Large intestine (tissue), 3 donors: Measurements from ENCODE around the gene NKX1-1. TPM values are rescaled to one million over a fixed set of nuclear protein-coding genes. Genes with fewer than 3 reads are reported as not detected.

Experiments
- DNase-seq, 2 donors: peaks; one replicate each; pipeline versions ENCODE4 v3.0.0 to v3.0.0-alpha.2; 2013
- H3K27ac ChIP-seq: one replicate; pipeline ENCODE4 v1.5.1; 2013; ENCODE audit warnings: low read length
- H3K27me3 ChIP-seq: 2 replicates; pipeline ENCODE4 v1.6.1; 2013; ENCODE audit warnings: low read length; ENCODE audit not compliant: control insufficient read depth, insufficient read depth
- H3K36me3 ChIP-seq: 2 replicates; pipeline ENCODE4 v1.6.1; 2013; ENCODE audit warnings: low read length; ENCODE audit not compliant: control insufficient read depth, insufficient read depth
- H3K4me1 ChIP-seq: one replicate; pipeline ENCODE4 v1.6.1; 2013; ENCODE audit warnings: low read length; ENCODE audit not compliant: control insufficient read depth, insufficient read depth
- H3K4me3 ChIP-seq: one replicate; pipeline ENCODE4 v1.5.1; 2013; ENCODE audit warnings: low read length
- H3K9me3 ChIP-seq: one replicate; pipeline ENCODE4 v1.6.1; 2013; ENCODE audit warnings: mild to moderate bottlenecking, low read depth, low read length, moderate library complexity; ENCODE audit not compliant: control insufficient read depth
- WGBS: methylation state at CpG from one replicate; pipeline ENCODE4 v1.1.5; 2013; ENCODE audit warnings: low lambda C conversion rate; ENCODE audit not compliant: insufficient coverage; 5-methylcytosine and 5-hydroxymethylcytosine counted together
- polyA plus RNA-seq: library from polyadenylated mRNA; unstranded; fragments of 120-200 nt; gene quantifications from one replicate; pipeline ENCODE4 v1.2.1, GENCODE V29; 2013

NKX1-1 gene
- polyA plus RNA-seq, 1 donor: not detected

- Histone ChIP-seq H3K27me3 (no peaks in the 10 kb centered on the region), H3K9me3 (peaks cover 6% of the 10 kb centered on the region), H3K27ac (no peak overlapping the region), H3K4me1 (no peaks in the 10 kb centered on the region), H3K36me3 (peaks cover 18% of the 10 kb centered on the region), H3K4me3 (no peak overlapping the region)
- no CpG with 5 or more reads among the region's 27 CpGs for WGBS
- DNase-seq: no peak
Measured at GRCh38 chr4:1382776-1383727, 23.2 kb downstream of the NKX1-1 start.

GRCh38 chr4:1381944-1382541 is 24.2 kb downstream of the NKX1-1 start:
- no peak for DNase-seq
- no CpG with 5 or more reads among the region's 24 CpGs for WGBS
- H3K36me3 ChIP-seq: peaks cover 18% of the 10 kb centered on the region

GRCh38 chr4:1381181-1381621 is 25.0 kb downstream of the NKX1-1 start:
- no CpG with 5 or more reads among the region's 12 CpGs for WGBS
- no peaks in the 10 kb centered on the region for H3K27me3 ChIP-seq
- no peak for DNase-seq
- no peak overlapping the region for H3K27ac ChIP-seq
- no peaks in the 10 kb centered on the region for H3K4me1 ChIP-seq
- H3K4me3 ChIP-seq: no peak overlapping the region
- peaks cover 6% of the 10 kb centered on the region for H3K9me3 ChIP-seq
- peaks cover 21% of the 10 kb centered on the region for H3K36me3 ChIP-seq

More at GRCh38 chr4:1381944-1382541, 24.2 kb downstream of the NKX1-1 start:
- H3K4me3 ChIP-seq: no peak overlapping the region
- H3K9me3 ChIP-seq: peaks cover 6% of the 10 kb centered on the region
- H3K27me3 ChIP-seq: no peaks in the 10 kb centered on the region
- no peaks in the 10 kb centered on the region for H3K4me1 ChIP-seq
- no peak overlapping the region for H3K27ac ChIP-seq

GRCh38 chr4:1380368-1381151 is 25.7 kb downstream of the NKX1-1 start:
- Histone ChIP-seq H3K27me3 (no peaks in the 10 kb centered on the region), H3K4me1 (no peaks in the 10 kb centered on the region), H3K27ac (no peak overlapping the region), H3K4me3 (no peak overlapping the region), H3K9me3 (peaks cover 6% of the 10 kb centered on the region), H3K36me3 (peaks cover 23% of the 10 kb centered on the region)
- no CpG with 5 or more reads among the region's 36 CpGs for WGBS
- DNase-seq: no peak

GRCh38 chr4:1379801-1380331 is 26.4 kb downstream of the NKX1-1 start:
- WGBS: no CpG with 5 or more reads among the region's 31 CpGs

GRCh38 chr4:1379351-1379781 is 26.9 kb downstream of the NKX1-1 start:
- Histone ChIP-seq H3K27me3 (no peaks in the 10 kb centered on the region), H3K27ac (no peak overlapping the region), H3K36me3 (peaks cover 31% of the 10 kb centered on the region), H3K9me3 (no peaks in the 10 kb centered on the region), H3K4me1 (no peaks in the 10 kb centered on the region), H3K4me3 (no peak overlapping the region)
- DNase-seq: no peak
- no CpG with 5 or more reads among the region's 27 CpGs for WGBS

More at GRCh38 chr4:1379801-1380331, 26.4 kb downstream of the NKX1-1 start:
- Histone ChIP-seq H3K9me3 (no peaks in the 10 kb centered on the region), H3K36me3 (peaks cover 29% of the 10 kb centered on the region), H3K27me3 (no peaks in the 10 kb centered on the region), H3K27ac (no peak overlapping the region), H3K4me3 (no peak overlapping the region), H3K4me1 (no peaks in the 10 kb centered on the region)
- DNase-seq: no peak

DNA sequence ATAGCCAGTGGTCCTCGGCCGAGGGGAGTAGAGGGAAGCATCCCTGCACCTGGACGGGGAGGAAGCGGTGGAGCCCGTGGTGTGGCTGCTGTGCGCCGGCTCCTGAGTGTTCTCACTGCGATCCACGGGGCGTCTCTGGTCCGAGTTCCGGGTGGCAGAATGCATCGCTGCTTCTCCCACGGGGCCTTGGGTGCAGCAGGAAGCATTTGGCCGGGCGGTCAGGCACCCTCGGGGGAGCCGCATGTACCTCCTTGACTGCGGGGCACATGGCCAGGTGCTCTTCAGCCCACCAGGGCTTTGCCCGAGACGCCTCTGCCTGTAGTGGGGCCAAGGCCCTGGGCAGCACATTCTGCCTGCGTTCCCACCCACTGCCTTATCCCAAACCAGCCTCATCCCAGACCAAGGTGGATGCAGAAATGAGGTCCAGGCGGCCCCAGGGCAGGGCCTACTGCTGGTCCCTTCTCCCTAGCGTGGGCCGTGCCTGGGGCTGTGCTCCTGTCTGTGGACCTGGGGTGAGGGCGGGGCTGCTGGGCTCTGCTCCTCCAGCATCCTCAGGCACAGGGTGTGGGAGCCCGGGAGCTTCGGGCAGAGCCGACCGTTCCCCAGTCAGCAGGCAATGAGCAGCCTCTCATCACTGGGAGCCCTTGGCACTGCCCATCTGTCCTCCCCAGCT is 27.5 kb downstream of the NKX1-1 start:
- Histone ChIP-seq H3K4me3 (no peak overlapping the region), H3K27ac (no peak overlapping the region), H3K36me3 (peaks cover 31% of the 10 kb centered on the region), H3K4me1 (no peaks in the 10 kb centered on the region), H3K27me3 (no peaks in the 10 kb centered on the region), H3K9me3 (no peaks in the 10 kb centered on the region)
- no peak for DNase-seq
- no CpG with 5 or more reads among the region's 30 CpGs for WGBS

DNA sequence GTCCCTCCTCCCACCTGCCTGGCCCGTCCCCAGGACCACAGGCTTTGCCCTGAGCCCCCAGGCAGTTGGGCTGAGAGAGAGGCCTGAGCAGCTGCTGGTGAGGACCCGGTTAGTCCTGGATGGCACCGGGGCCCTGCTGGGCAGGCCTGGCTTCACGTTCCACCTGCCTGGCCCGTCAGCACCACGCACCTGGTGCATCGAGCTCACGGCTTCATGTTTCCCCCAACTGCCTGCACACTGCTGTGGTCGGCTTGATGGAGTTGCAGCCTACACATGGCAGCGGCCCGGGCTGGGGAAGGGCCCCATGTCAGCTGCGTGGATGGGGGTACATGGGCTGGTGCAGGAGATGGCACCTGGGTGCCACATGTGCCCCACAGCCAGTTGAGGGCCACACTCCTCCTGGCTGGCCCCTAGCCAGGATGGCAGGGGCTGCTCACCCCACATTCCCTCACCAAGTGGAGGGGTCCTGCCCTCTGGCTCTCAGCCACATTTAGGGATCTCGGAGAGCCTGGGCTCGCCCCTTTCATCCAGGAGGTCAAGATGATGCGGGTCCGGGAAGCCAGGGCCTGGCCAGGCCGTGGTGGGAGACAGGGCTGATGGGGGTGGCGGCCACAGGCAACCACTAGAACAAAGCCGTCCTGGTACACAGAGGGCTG is 28.5 kb downstream of the NKX1-1 start:
- Histone ChIP-seq H3K4me3 (no peak overlapping the region), H3K9me3 (no peaks in the 10 kb centered on the region), H3K27me3 (no peaks in the 10 kb centered on the region), H3K27ac (no peak overlapping the region), H3K36me3 (peaks cover 34% of the 10 kb centered on the region), H3K4me1 (no peaks in the 10 kb centered on the region)
- WGBS: no CpG with 5 or more reads among the region's 19 CpGs
- no peak for DNase-seq

DNA sequence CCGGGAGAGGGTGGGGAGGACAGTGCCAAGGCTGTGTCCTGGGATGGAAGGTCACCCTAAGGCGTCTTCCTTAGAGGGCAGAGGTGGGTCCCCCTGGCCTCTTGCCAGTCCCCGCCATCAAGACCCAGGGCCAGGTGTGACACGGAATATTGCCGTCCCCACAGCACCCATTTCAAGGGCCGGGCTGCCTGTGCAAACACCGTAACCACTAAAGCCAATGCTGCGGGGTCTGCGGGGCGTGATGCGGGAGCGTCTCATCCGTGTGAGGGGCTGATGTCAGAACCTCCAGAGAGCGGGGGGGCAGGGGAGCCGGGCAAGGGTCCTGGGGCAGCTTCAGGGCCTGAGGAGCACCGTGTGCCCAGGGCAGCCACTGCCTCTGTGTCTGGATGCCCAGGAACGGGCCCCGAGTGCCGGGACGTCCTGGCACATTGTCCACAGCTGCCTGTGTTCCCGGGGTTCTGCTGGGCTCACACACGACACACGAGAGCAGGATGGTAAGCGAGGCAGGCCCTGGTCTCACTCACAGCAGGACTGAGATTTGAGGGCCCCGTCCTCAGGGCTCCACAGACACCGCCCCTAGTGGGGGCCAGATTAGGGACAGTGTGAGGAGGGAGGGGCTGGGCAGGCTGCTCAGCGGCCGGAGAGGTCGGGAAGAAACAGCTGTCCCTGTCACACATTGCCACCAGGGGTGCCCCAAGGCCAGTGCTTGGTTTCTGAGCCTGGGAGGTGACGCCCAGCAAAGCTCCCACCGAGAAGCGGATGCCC is 29.2 kb downstream of the NKX1-1 start:
- H3K36me3 ChIP-seq: peaks cover 34% of the 10 kb centered on the region
- no CpG with 5 or more reads among the region's 32 CpGs for WGBS
- DNase-seq: no peak

More for the DNA sequence above, 29.2 kb downstream of the NKX1-1 start:
- no peak overlapping the region for H3K27ac ChIP-seq
- H3K4me1 ChIP-seq: no peaks in the 10 kb centered on the region
- H3K27me3 ChIP-seq: no peaks in the 10 kb centered on the region
- no peaks in the 10 kb centered on the region for H3K9me3 ChIP-seq
- no peak overlapping the region for H3K4me3 ChIP-seq
